Peyer's patch (tissue), 4 donors: Measurements from ENCODE around the gene GPX3. TPM values are rescaled to one million over a fixed set of nuclear protein-coding genes. Genes with fewer than 3 reads are reported as not detected.
A peak's percentile ranks its signal among the peaks of the same experiment; 100 is the strongest.

Experiments used
- DNase-seq, 3 donors: peaks; one replicate each; pipeline ENCODE4 v3.0.0-alpha.2; 2017 to 2019
- H3K27ac ChIP-seq, 4 donors: fragments of 200-600 bp; sonication (generic); one replicate each; pipeline ENCODE4 v1.5.1; 2016 to 2019
- H3K27me3 ChIP-seq, 2 donors: fragments of 200-600 bp; sonication (generic); one replicate each; pipeline ENCODE4 v1.5.1; 2019
- H3K36me3 ChIP-seq, 3 donors: fragments of 200-600 bp; sonication (generic); one replicate each; pipeline ENCODE4 v1.5.1; 2016 to 2019
- H3K4me1 ChIP-seq, 4 donors: fragments of 200-600 bp; sonication (generic); one replicate each; pipeline ENCODE4 v1.5.1; 2016 to 2019
- H3K4me3 ChIP-seq, 4 donors: fragments of 200-600 bp; sonication (generic); 1 replicate in 3 of 4; 2 replicates in 1 of 4; pipeline ENCODE4 v1.5.1; 2016 to 2019; ENCODE audit warnings: mild to moderate bottlenecking in 1 of 4
- H3K9me3 ChIP-seq, 4 donors: fragments of 200-600 bp; sonication (generic); one replicate each; pipeline ENCODE4 v1.5.1; 2016 to 2019; ENCODE audit warnings: mild to moderate bottlenecking in 1 of 4
- POLR2A ChIP-seq, 2 donors: fragments of 450-650 bp; IDR thresholded peaks; one replicate each; pipeline ENCODE4 v1.5.1; 2017; ENCODE audit warnings: antibody characterized with exemption in 2 of 2, mild to moderate bottlenecking in 2 of 2, moderate library complexity in 2 of 2
- total RNA-seq, 4 donors: library from RNA; depleted of rRNA; stranded (reverse); fragments of >200 nt; gene quantifications; one replicate each; pipeline ENCODE4 v1.1.0, GENCODE V29; 2016
- TF ChIP-seq, protein P1 (sequence below), 6 experiments: fragments of 450-650 bp in 4 of 6; fragments of 200-600 bp in 2 of 6; sonication (generic) in 1 of 6; IDR thresholded peaks; one replicate each; pipeline ENCODE4 v1.5.1; 2017 to 2019; ENCODE audit warnings: antibody characterized with exemption in 6 of 6, mild to moderate bottlenecking in 3 of 6, moderate library complexity in 1 of 6

GPX3 gene
- total RNA-seq, 4 donors from 2014 or later = 143 to 690 (median 479) TPM

DNA sequence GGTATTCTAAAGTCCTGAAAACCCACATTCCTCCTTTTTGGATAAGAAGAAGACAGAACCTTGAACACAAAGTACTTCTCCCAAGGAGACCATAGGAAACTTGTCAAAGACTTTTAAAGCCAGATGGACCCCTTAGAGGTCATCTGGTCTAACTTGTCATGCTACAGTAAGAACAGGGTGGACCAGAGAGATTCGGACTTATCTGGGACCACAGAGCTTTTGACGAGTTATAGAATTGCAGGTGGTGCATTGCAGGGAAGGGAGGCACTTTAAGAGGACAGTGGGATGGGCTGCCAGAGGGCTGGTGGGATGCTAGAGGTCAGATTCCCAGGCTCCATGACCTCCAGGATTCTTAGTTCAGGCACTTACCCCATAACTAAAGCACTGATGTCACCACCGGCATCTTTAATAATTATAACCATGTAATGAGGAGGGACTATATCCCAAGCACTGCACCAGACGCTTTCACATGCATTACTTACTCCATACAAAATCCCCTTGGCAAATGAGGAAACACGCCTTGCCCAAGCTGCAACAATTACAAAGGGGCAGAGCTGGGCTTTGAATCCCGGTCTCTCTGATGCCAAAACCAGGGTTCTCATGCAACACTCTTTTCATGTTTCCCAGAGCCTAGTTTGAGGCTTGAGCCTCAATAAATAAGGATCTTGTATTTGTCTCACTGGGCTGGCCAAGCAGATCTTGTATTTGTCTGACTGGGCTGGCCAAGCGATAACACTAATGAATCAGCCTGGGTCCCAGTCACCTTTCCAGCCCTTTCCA lies 12.8 kb upstream of the GPX3 start:
- no peaks in the 10 kb centered on the region for H3K36me3 ChIP-seq
- H3K27me3 ChIP-seq = no peaks in the 10 kb centered on the region
- H3K4me3 ChIP-seq = no peak overlapping the region
- no peaks in the 10 kb centered on the region for H3K9me3 ChIP-seq
- H3K4me1 ChIP-seq = peaks cover 0 to 35% (median 4%) of the 10 kb centered on the region in 4 donors
- H3K27ac ChIP-seq = peak overlapping the region; percentile 48 to 89 (median 72)
- TF ChIP-seq, protein P1, sequence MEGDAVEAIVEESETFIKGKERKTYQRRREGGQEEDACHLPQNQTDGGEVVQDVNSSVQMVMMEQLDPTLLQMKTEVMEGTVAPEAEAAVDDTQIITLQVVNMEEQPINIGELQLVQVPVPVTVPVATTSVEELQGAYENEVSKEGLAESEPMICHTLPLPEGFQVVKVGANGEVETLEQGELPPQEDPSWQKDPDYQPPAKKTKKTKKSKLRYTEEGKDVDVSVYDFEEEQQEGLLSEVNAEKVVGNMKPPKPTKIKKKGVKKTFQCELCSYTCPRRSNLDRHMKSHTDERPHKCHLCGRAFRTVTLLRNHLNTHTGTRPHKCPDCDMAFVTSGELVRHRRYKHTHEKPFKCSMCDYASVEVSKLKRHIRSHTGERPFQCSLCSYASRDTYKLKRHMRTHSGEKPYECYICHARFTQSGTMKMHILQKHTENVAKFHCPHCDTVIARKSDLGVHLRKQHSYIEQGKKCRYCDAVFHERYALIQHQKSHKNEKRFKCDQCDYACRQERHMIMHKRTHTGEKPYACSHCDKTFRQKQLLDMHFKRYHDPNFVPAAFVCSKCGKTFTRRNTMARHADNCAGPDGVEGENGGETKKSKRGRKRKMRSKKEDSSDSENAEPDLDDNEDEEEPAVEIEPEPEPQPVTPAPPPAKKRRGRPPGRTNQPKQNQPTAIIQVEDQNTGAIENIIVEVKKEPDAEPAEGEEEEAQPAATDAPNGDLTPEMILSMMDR (IDR thresholded peaks at IDR 0.05) = no peak
- TF ChIP-seq POLR2A (IDR thresholded peaks at IDR 0.05) = no peak
- DNase-seq = no peak

DNA sequence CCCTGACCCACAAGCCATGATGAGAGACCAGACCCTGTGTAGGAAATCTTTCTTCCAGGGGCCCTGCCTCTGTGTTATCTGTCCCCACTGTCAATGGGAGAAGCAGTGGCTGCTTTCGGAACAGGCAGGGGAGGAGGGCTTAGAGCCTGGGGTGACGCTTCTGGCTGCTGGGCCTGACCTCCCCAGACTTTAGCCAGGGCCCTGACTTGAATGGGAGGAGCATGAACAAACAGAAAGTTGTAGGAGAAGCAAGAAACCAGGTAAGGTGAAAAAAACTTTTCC lies 12.2 kb upstream of the GPX3 start:
- Histone ChIP-seq H3K27me3 (no peaks in the 10 kb centered on the region), H3K27ac (peak overlapping the region; percentile 20 to 89 (median 56)), H3K4me1 (peaks cover 0 to 35% (median 4%) of the 10 kb centered on the region in 4 donors), H3K9me3 (no peaks in the 10 kb centered on the region), H3K4me3 (no peak overlapping the region), H3K36me3 (no peaks in the 10 kb centered on the region)
- no peak for TF ChIP-seq POLR2A (IDR thresholded peaks at IDR 0.05)
- TF ChIP-seq, protein P1 (IDR thresholded peaks at IDR 0.05) = no peak
- no peak for DNase-seq

DNA sequence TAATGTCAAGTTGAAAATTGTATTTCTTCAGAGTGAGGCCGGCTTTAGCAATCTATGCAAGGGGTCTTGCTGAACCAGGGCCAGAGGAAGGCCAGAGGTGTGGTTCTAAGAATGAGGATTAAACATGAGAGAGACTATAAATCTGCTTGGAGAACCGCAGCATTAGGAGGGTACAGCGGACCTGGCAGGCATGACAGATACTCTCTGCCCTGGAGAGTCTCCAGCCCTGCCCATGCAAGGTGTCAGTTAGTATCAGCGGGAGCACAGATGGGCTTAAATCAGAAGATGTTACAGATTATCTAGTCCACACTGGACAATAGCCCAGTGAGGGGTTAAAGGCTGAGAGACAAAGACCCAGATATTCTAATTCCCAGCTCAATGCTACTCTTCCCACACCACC lies 11.5 kb upstream of the GPX3 start:
- TF ChIP-seq, protein P1 (IDR thresholded peaks at IDR 0.05) = no peak
- TF ChIP-seq POLR2A (IDR thresholded peaks at IDR 0.05) = no peak
- Histone ChIP-seq H3K9me3 (no peaks in the 10 kb centered on the region), H3K27ac (no peak overlapping the region), H3K36me3 (no peaks in the 10 kb centered on the region), H3K4me3 (no peak overlapping the region), H3K27me3 (no peaks in the 10 kb centered on the region), H3K4me1 (peaks cover 0 to 32% (median 4%) of the 10 kb centered on the region in 4 donors)
- no peak for DNase-seq

DNA sequence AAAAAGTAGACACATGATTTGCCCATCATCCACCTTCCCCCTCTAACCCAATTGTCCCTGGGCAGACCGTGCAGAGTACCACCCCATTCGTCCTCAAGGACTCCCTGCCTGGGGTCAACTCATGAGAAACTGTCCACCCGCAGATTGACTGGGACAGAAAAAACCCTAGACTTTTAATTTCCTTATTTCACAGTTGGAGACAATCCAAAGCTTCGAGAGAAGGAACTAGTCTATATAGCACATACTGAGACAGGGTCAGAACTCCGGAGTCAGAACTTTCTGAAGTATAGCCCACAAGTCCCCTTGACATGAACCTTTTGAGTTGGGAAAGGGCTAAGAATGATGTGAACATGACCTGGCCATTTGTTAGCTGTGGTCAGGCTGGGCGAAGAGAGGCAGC lies 7.5 kb upstream of the GPX3 start:
- Histone ChIP-seq H3K27me3 (no peaks in the 10 kb centered on the region), H3K4me3 (no peak overlapping the region), H3K9me3 (no peaks in the 10 kb centered on the region), H3K36me3 (no peaks in the 10 kb centered on the region), H3K27ac (no peak overlapping the region), H3K4me1 (no peaks in the 10 kb centered on the region)
- TF ChIP-seq, protein P1 (IDR thresholded peaks at IDR 0.05) = no peak
- TF ChIP-seq POLR2A (IDR thresholded peaks at IDR 0.05) = no peak
- no peak for DNase-seq

DNA sequence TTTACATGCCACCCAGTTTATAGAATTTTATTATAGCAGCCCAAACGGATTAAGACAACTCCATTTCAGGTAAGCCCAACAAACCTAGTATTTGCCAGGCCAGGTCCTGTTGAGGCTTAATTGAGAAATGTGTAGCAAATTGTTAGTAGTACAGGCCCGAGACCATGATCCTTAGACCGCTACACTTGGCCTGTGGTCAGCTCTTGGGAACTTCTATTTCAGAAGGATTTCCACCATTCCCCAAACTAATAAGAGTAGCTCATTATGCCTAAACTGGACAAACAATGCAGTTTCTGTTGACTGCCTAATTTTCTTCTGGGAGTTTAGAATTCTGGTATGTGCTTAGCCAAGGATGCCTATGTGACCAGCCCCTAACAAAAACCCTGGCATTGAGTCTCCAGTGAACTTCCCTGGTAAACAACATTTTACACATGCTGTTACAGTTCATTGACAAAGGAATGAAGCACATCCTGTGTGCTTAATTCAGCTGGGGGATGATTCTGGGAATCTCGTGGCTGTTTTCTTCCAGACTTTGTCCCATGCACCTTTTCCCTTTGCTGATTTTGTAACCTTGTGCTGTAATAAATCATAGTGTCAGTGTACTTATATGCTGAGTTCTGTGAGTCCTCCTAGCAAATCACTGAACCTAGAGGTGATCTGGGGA lies 5.6 kb upstream of the GPX3 start:
- peak overlapping the region in 1 of 4 donors; percentile 16 for H3K27ac ChIP-seq
- no peaks in the 10 kb centered on the region for H3K27me3 ChIP-seq
- H3K4me3 ChIP-seq = no peak overlapping the region
- TF ChIP-seq, protein P1 (IDR thresholded peaks at IDR 0.05) = no peak
- no peak for TF ChIP-seq POLR2A (IDR thresholded peaks at IDR 0.05)
- no peaks in the 10 kb centered on the region for H3K4me1 ChIP-seq
- DNase-seq = no peak
- H3K36me3 ChIP-seq = no peaks in the 10 kb centered on the region
- H3K9me3 ChIP-seq = no peaks in the 10 kb centered on the region
